ENCODE data around the gene SLC9A5. TPM values are rescaled to one million over a fixed set of nuclear protein-coding genes. Genes with fewer than 3 reads are reported as not detected.

Gene SLC9A5
- total and polyA plus RNA-seq, 2 donors (not counting 3 experiments of a cell fraction or from before 2014, with no cell fraction given): 2.7 to 2.8 TPM

DNA sequence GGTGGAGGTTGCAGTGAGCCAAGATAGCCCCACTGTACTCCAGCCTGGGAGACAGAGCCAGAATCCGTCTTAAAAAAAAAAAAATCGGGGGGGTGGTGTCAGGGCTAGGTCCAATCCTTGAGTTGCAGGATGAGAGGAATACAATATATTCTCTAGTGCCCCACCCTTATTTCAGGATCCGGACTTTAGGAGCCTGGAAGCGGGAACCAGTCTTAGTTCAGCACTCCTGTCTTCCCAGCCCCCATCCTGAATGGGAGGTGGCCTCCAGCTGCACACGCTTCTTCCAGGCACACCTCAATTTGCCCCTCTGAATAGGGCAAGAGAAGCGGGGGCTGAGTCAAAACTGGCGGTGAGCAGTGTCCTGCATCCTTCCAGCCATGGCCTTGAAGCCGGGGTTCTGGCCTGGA, 3.1 kb upstream of the SLC9A5 start:
- Histone ChIP-seq H3K9me1 (replicated peaks; ENCODE audit: control insufficient read depth, extremely low read depth, insufficient read depth, low read length) (no peaks in the 10 kb centered on the region), H3K79me2 (ENCODE audit: control insufficient read depth, insufficient read depth, low read length) (peaks cover 43% of the 10 kb centered on the region), H4K20me1 (replicated peaks; ENCODE audit: control insufficient read depth, extremely low read depth, insufficient read depth, low read length) (no peaks in the 10 kb centered on the region), H3K9ac (replicated peaks; ENCODE audit: extremely low read depth, insufficient read depth, low read length) (peak overlapping the region; percentile 69), H3K4me1 (ENCODE audit: control insufficient read depth, extremely low read depth, insufficient read depth, low read length) (peaks cover 63% of the 10 kb centered on the region), H2AFZ (ENCODE audit: low read depth, low read length) (peak overlapping the region; percentile 27), H3K9me3 (replicated peaks; ENCODE audit: control insufficient read depth, insufficient read depth, low read length) (no peaks in the 10 kb centered on the region), H3K4me2 (ENCODE audit: insufficient read depth, low read length) (peak overlapping the region; percentile 42), H3K27ac (ENCODE audit: insufficient read depth, low read depth, low read length) (peak overlapping the region; percentile 88), H3K4me3 (replicated peaks in 1 of 3; ENCODE audit: insufficient read depth in 1 of 3, low read depth in 1 of 3, low read length in 3 of 3) (peak overlapping the region; percentile 55 to 89 (median 83)), H3K27me3 (ENCODE audit: control insufficient read depth in 2 of 2, insufficient read depth in 2 of 2, low read length in 2 of 2) (peaks cover 0 to 3% of the 10 kb centered on the region in 2 experiments), H3K36me3 (ENCODE audit: control insufficient read depth in 2 of 2, extremely low read depth in 1 of 2, insufficient read depth in 2 of 2, low read length in 2 of 2) (peaks cover 0 to 3% of the 10 kb centered on the region in 2 experiments)
- no peak for TF ChIP-seq POLR2A (IDR thresholded peaks at IDR 0.05; ENCODE audit: low read depth, low read length)
- no peak for TF ChIP-seq JUN (IDR thresholded peaks at IDR 0.05; ENCODE audit: borderline replicate concordance, insufficient read depth, insufficient read length, low read depth)
- no peak for TF ChIP-seq EZH2 (IDR thresholded peaks at IDR 0.05; ENCODE audit: borderline replicate concordance, low read depth, low read length, severe bottlenecking)
- TF ChIP-seq, protein P1, sequence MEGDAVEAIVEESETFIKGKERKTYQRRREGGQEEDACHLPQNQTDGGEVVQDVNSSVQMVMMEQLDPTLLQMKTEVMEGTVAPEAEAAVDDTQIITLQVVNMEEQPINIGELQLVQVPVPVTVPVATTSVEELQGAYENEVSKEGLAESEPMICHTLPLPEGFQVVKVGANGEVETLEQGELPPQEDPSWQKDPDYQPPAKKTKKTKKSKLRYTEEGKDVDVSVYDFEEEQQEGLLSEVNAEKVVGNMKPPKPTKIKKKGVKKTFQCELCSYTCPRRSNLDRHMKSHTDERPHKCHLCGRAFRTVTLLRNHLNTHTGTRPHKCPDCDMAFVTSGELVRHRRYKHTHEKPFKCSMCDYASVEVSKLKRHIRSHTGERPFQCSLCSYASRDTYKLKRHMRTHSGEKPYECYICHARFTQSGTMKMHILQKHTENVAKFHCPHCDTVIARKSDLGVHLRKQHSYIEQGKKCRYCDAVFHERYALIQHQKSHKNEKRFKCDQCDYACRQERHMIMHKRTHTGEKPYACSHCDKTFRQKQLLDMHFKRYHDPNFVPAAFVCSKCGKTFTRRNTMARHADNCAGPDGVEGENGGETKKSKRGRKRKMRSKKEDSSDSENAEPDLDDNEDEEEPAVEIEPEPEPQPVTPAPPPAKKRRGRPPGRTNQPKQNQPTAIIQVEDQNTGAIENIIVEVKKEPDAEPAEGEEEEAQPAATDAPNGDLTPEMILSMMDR (IDR thresholded peaks at IDR 0.05; ENCODE audit: extremely low read depth in 1 of 2, insufficient read depth in 1 of 2, low read depth in 1 of 2, low read length in 2 of 2): no peak
- TF ChIP-seq, protein P2, sequence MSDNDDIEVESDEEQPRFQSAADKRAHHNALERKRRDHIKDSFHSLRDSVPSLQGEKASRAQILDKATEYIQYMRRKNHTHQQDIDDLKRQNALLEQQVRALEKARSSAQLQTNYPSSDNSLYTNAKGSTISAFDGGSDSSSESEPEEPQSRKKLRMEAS (IDR thresholded peaks at IDR 0.05; ENCODE audit: insufficient read depth, insufficient read length): no peak
- no peak for TF ChIP-seq MYC (IDR thresholded peaks at IDR 0.05; ENCODE audit: low read depth, low read length)
- TF ChIP-seq FOS (IDR thresholded peaks at IDR 0.05; ENCODE audit: borderline replicate concordance, insufficient read depth, low read length): no peak
- no peak for TF ChIP-seq POLR2AphosphoS5 (IDR thresholded peaks at IDR 0.05; ENCODE audit: insufficient read depth, low read depth, low read length)
- no peak for TF ChIP-seq GATA2 (IDR thresholded peaks at IDR 0.05; ENCODE audit: insufficient read depth, insufficient read length, low read depth, low read length)
- CTCF ChIA-PET: interaction anchor here (0.9 to 1.9 kb wide), 8 partner anchors 13 to 47 kb away, joined by 3 to 10 read pairs (median 4); partner anchors contain the start of genes ELMO3 and TMEM208
- DNase-seq (ENCODE audit: low read depth, low spot score): no peak
- intact Hi-C loops (cut with micrococcal nuclease) (loop anchor here (1.0 kb wide), 4 partner anchors 13 to 101 kb away; partner anchors contain the start of gene PLEKHG4), dilution Hi-C loops (cut with MboI; ENCODE audit: extremely low pct_ligation_motif_present, low sequenced_read_pairs) (no loop called here)
- TSS peak; percentile 31 for BruUV-seq (replicated peaks)
- FAIRE-seq: no peak
- POLR2A ChIA-PET: interaction anchor here (2.2 kb wide), 1 partner anchor 28 kb away, joined by 6 read pairs; no protein-coding TSS in a partner anchor

Data from endothelial cell of umbilical vein (primary cell).